Activated T-cell treated with anti-CD3 and anti-CD28 coated beads, Interleukin-2, amount 50 U/mL, for 24 hours (primary cell): ENCODE data around the gene MYL3.
A peak's percentile ranks its signal among the peaks of the same experiment; 100 is the strongest.

Experiments
- DNase-seq: peaks from one replicate; pipeline ENCODE4 v3.0.0-alpha.2; 2020
- H3K27ac Mint-ChIP-seq: 2 replicates; pipeline ENCODE4 v1.8.0; 2020; ENCODE audit warnings: mild to moderate bottlenecking, mixed read lengths
- H3K27me3 Mint-ChIP-seq: 2 replicates; pipeline ENCODE4 v1.8.0; 2020; ENCODE audit warnings: mixed read lengths
- H3K36me3 Mint-ChIP-seq: 2 replicates; pipeline ENCODE4 v1.8.0; 2020; ENCODE audit warnings: low read depth, mixed read lengths
- H3K4me1 Mint-ChIP-seq: 2 replicates; pipeline ENCODE4 v1.8.0; 2020; ENCODE audit warnings: low read depth, mixed read lengths
- H3K4me3 Mint-ChIP-seq: 2 replicates; pipeline ENCODE4 v1.8.0; 2020; ENCODE audit warnings: mild to moderate bottlenecking, moderate library complexity, mixed read lengths
- H3K9me3 Mint-ChIP-seq: 2 replicates; pipeline ENCODE4 v1.8.0; 2020; ENCODE audit warnings: mixed read lengths

MYL3 gene

DNA sequence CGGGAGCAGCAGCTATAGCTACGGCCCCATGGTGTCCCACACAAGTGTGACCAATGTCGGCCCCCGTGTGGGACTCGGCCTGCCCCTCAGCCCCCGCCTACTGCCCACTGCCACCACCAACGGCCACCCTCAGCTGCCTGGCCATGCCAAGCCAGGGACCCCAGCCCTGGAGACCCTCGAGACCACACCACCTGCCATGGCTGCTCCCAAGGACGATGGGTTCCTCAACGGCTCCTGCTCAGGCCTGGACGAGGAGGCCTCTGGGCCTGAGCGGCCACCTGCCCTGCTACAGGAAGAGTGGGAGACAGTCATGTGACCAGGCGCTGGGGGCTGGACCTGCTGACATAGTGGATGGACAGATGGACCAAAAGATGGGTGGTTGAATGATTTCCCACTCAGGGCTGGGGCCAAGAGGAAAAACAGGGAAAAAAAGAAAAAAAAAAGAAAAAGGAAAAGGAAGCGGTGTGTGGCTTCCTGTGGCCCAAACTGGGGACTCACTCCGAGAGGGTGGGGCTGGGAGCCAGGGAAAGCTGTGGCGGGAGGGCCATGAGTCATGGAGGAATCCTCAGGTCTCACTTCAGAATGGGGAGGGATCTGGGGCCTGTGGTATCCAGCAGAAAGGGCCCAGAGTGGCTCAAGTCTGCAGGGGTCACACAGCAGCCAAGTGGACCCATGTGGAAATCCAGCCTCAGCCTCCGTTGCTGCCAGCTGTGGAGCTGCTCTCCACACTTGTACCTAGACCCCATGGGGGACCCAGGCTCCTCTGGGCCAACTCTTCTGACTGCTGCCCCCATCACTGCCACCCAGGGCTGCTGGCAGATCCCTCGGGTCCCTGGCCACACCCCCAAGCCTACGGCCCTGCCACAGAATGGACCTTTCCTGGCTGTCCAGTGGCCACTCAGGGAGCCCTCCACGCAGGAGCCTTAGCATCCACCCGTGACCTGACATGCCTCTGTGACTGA lies 40.4 kb upstream of the MYL3 start:
- H3K4me1 Mint-ChIP-seq: peaks cover 4% of the 10 kb centered on the region
- no peak overlapping the region for H3K4me3 Mint-ChIP-seq
- no peaks in the 10 kb centered on the region for H3K9me3 Mint-ChIP-seq
- no peak for DNase-seq
- no peak overlapping the region for H3K27ac Mint-ChIP-seq
- H3K27me3 Mint-ChIP-seq: peaks cover 9% of the 10 kb centered on the region
- no peaks in the 10 kb centered on the region for H3K36me3 Mint-ChIP-seq

DNA sequence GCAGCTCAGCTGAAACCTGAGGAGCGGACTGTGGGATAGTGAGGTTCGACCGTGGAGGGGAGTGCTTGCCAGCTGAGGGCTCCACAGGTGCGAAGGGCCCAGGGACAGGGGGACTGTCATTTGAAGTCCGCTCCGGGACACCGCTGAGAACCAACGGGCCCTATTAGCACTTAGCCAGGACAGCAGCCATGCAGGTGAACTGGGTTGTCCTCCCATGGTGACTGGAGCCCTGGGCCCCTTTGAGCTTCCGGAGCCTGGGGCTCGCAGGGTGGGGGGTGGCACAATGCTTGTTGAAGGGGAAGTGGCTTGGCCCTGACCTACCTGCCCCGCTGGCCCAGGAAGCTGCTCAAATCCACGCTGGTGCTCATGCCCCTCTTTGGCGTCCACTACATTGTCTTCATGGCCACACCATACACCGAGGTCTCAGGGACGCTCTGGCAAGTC lies 39.0 kb upstream of the MYL3 start:
- no peak overlapping the region for H3K4me3 Mint-ChIP-seq
- no peaks in the 10 kb centered on the region for H3K36me3 Mint-ChIP-seq
- no peak overlapping the region for H3K27ac Mint-ChIP-seq
- H3K27me3 Mint-ChIP-seq: peaks cover 20% of the 10 kb centered on the region
- H3K4me1 Mint-ChIP-seq: peaks cover 8% of the 10 kb centered on the region
- no peak for DNase-seq
- H3K9me3 Mint-ChIP-seq: no peaks in the 10 kb centered on the region

DNA sequence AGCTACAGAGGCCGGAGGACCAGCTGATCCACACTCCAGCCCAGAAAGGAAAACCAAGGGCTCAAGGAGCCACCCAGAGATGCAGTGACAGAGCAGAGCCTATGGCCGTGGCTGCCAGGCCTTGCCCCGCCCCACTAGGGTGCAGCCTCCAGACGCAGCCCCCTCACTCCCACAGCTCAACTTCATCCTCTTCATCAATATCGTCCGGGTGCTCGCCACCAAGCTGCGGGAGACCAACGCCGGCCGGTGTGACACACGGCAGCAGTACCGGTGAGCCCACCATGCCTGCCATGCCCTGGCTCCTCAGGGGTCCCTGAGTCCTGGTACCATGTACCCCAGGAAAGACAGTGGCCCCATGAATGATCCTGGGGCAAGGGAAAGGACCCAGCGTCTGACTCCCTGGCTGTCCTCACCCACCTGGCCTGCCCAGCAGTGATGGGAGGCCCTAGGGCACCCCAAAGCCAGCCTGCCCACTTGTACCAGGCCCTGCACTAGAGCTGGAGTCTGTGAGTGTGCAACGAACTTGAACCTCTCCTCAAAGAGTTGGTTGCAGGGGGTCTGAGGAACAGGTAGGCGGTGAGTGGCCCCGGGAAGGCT lies 38.4 kb upstream of the MYL3 start:
- Mint-ChIP-seq H3K4me3 (no peak overlapping the region), H3K27me3 (peaks cover 20% of the 10 kb centered on the region), H3K4me1 (peaks cover 8% of the 10 kb centered on the region), H3K27ac (no peak overlapping the region), H3K9me3 (no peaks in the 10 kb centered on the region), H3K36me3 (no peaks in the 10 kb centered on the region)
- no peak for DNase-seq

DNA sequence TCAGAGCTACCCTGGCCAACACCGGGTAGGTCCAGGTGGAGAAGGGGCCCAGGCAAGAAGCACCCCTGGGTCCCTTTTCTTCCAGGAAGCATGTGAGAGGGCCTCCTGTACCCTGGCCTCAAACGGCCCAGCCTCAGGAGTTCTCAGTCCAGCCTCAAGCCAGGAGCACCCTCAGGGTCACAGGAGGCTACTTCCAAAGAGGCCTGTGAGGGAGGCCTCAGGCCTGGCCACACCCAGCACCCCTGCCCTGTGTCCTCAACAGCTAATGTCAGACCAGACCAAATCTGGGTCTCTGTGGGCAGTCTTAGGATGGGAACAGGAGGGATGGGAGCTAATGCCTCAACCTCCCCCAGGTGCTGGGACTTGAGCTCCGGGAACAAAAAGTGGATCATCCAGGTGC lies 37.8 kb upstream of the MYL3 start:
- peaks cover 20% of the 10 kb centered on the region for H3K27me3 Mint-ChIP-seq
- H3K9me3 Mint-ChIP-seq: no peaks in the 10 kb centered on the region
- H3K27ac Mint-ChIP-seq: no peak overlapping the region
- H3K4me3 Mint-ChIP-seq: no peak overlapping the region
- DNase-seq: no peak
- H3K4me1 Mint-ChIP-seq: peaks cover 8% of the 10 kb centered on the region
- no peaks in the 10 kb centered on the region for H3K36me3 Mint-ChIP-seq

DNA sequence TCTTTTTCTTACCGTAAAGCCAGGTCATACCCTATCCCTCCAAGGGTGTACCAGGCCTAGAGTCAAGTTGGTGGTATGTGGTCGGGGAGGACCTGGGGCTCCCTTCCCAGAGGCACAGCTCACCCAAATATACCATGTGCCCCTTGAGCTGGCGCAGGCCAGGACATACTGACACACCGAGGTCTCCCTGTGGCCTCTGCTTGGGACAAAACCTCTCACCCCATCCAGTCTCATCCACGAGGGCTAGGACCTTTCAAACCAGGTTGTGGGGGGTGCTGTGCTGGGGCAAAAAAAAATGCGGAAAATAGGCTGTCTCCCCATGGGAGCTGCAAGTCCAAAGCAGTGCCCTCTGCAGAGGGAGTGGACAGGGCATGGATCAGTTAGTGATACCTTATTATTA lies 37.1 kb upstream of the MYL3 start:
- Mint-ChIP-seq H3K4me1 (peaks cover 8% of the 10 kb centered on the region), H3K9me3 (no peaks in the 10 kb centered on the region), H3K27ac (no peak overlapping the region), H3K4me3 (no peak overlapping the region), H3K36me3 (no peaks in the 10 kb centered on the region), H3K27me3 (peaks cover 20% of the 10 kb centered on the region)
- DNase-seq: no peak

DNA sequence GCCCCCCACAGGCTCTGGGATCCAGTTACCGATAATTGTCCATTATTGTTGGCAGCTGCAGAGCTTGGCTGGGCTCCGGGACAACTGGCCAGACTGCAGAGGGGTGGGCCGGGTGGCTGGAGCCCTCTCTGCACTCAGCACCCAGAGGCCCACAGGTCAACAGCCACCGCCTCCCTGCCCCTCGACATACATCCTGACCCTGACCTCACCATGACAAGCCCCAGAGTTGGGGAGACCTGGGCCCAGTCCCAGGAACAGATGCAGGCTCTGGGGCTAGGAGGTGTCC lies 36.7 kb upstream of the MYL3 start:
- Mint-ChIP-seq H3K4me3 (no peak overlapping the region), H3K9me3 (no peaks in the 10 kb centered on the region), H3K27me3 (peaks cover 24% of the 10 kb centered on the region), H3K27ac (no peak overlapping the region), H3K36me3 (no peaks in the 10 kb centered on the region), H3K4me1 (peaks cover 8% of the 10 kb centered on the region)
- DNase-seq: no peak

DNA sequence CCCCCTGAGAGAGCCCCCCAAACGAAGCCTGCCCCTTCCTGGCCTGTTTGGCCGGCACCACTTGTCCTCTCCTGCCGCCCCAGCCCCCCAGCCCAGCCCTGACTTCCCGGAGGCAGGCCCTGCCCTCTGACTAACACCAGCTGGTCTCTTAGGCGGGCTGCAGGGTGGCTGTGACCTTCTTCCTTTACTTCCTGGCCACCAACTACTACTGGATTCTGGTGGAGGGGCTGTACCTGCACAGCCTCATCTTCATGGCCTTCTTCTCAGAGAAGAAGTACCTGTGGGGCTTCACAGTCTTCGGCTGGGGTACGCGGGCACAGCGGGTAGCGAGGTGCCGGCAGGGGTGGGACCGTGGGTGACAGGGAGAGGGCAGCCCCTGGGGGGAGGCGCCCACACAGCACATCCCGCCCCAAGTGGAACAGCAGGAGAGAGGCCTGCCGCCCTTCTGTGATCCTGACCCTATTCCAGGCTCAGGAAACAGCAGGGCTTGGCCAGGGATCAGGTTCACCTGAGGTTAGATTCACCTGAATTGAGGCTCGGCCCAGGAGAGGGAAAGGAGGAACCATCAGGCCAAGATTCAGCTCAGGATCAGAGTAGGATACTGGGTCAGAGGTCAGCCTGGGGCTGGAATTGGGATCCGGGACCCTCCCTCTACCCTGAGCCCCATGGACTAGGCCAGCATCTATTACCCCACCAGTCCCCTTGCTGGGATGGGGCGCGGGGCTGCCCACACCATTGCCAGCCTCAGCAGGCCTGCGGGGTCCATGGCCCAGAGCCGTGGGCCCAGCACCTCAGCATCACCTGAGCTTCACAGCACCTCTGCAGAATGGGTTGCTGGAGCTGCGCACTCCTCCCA lies 36.1 kb upstream of the MYL3 start:
- Mint-ChIP-seq H3K27me3 (peaks cover 27% of the 10 kb centered on the region), H3K4me3 (no peak overlapping the region), H3K36me3 (no peaks in the 10 kb centered on the region), H3K9me3 (no peaks in the 10 kb centered on the region), H3K4me1 (peaks cover 8% of the 10 kb centered on the region), H3K27ac (no peak overlapping the region)
- no peak for DNase-seq

DNA sequence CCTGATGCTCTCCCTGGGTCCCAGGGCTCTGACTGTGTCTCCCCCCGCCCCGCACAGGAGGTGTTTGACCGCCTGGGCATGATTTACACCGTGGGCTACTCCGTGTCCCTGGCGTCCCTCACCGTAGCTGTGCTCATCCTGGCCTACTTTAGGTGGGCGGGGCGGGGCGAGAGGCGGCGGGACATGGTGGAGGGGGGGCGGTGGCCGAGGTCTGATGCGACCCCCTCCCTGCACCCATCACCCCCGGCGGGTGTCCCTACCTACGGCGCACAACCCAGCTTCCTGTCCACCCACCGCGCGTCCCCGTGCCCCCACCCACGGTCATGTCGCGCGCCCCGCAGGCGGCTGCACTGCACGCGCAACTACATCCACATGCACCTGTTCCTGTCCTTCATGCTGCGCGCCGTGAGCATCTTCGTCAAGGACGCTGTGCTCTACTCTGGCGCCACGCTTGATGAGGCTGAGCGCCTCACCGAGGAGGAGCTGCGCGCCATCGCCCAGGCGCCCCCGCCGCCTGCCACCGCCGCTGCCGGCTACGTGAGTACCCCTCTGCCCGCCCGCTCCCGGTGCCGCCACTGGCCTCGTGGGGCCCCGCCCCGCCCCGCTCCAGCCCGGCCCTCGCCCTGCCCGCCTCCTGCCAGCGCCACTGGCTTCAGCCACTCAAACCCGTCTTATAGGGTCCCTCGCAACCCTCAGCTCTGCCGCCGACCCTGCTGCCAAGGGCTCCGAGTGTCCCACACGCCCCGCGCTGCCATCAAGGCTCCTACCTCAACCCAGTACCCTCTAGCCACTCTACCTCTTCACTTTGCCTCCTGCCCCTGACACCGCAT lies 35.3 kb upstream of the MYL3 start:
- H3K9me3 Mint-ChIP-seq: no peaks in the 10 kb centered on the region
- no peak overlapping the region for H3K27ac Mint-ChIP-seq
- H3K36me3 Mint-ChIP-seq: no peaks in the 10 kb centered on the region
- peaks cover 8% of the 10 kb centered on the region for H3K4me1 Mint-ChIP-seq
- H3K27me3 Mint-ChIP-seq: peaks cover 34% of the 10 kb centered on the region
- H3K4me3 Mint-ChIP-seq: no peak overlapping the region
- DNase-seq: no peak

DNA sequence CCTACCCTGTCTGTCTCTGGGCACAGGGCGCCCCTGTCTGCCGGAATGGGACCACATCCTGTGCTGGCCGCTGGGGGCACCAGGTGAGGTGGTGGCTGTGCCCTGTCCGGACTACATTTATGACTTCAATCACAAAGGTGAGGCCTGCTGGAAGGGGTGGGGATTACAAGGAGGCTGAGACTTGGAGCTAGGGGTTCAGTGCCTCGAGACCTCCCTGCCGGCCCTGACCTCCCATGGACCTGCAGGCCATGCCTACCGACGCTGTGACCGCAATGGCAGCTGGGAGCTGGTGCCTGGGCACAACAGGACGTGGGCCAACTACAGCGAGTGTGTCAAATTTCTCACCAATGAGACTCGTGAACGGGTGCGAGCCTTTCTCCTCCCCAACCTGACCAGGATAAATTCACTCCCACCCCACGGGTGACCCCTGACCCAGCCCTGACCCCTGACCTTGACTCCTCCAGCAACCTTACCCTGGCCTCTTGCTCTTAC lies 34.6 kb upstream of the MYL3 start:
- Mint-ChIP-seq H3K27me3 (peaks cover 41% of the 10 kb centered on the region), H3K4me3 (no peak overlapping the region), H3K27ac (no peak overlapping the region), H3K36me3 (no peaks in the 10 kb centered on the region), H3K9me3 (no peaks in the 10 kb centered on the region), H3K4me1 (peaks cover 8% of the 10 kb centered on the region)
- DNase-seq: no peak

DNA sequence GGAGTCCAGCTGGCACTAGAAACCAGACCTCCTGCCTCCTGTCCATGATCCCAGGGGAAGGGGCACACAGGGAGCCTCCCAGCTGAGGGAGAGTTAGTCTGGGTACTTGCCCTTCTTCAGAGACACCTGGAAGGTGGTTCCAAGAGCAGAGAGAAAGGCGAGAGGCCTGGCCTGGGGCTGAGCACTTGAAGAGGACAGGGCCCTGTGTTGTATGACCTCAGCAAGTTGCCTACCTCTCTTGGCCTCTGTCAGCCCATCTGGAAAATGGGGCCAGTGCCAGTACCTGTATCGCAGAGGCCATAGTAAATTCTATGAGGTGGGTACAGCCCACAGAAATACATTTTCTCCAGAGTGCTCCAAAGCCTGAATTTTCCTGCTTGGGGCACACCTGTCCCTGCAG lies 33.8 kb upstream of the MYL3 start:
- Mint-ChIP-seq H3K9me3 (no peaks in the 10 kb centered on the region), H3K36me3 (no peaks in the 10 kb centered on the region), H3K27ac (no peak overlapping the region), H3K27me3 (peaks cover 50% of the 10 kb centered on the region), H3K4me3 (no peak overlapping the region), H3K4me1 (peaks cover 16% of the 10 kb centered on the region)
- DNase-seq: no peak

DNA sequence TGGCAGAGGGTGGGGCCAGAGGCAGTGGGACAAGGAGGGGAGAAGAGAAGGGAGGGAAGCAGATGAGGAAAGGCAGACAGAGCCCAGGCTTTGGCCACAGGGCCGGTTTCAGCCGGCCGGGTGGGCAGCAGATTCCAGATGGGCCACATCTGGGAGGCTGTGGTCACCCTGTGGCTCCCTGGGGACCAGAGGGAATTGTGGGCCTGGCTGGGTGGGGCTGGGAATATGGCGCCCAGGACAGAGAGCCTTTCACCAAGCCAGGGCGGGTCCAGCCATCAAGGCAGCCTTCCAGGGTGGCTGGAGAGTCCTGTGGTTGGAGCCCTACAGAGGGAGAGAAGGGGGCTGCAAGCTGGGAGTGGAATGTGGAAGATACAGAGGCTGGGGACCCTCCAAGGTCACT lies 33.1 kb upstream of the MYL3 start:
- Mint-ChIP-seq H3K4me1 (peaks cover 17% of the 10 kb centered on the region), H3K36me3 (no peaks in the 10 kb centered on the region), H3K9me3 (no peaks in the 10 kb centered on the region), H3K27ac (no peak overlapping the region), H3K4me3 (no peak overlapping the region), H3K27me3 (peaks cover 56% of the 10 kb centered on the region)
- DNase-seq: no peak

DNA sequence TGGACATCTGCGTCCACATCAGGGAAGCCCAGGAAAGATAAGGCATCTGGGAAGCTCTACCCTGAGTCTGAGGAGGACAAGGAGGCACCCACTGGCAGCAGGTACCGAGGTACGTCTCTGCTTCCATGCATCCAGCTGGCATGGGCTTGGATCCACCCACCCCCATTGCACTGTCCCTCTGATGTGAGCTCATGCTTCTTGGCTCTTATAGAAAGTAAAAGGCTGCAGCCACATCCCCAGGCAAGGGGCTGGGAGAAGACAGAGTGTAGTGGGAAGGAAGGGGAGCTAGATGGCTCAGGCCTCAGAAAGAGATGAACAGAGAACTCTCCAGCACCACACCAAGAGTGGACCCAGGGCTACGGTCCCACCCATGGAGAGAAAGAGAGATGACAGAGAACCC lies 32.5 kb upstream of the MYL3 start:
- H3K9me3 Mint-ChIP-seq: no peaks in the 10 kb centered on the region
- peaks cover 17% of the 10 kb centered on the region for H3K4me1 Mint-ChIP-seq
- H3K36me3 Mint-ChIP-seq: no peaks in the 10 kb centered on the region
- H3K27ac Mint-ChIP-seq: no peak overlapping the region
- H3K27me3 Mint-ChIP-seq: peaks cover 62% of the 10 kb centered on the region
- no peak for DNase-seq
- no peak overlapping the region for H3K4me3 Mint-ChIP-seq

DNA sequence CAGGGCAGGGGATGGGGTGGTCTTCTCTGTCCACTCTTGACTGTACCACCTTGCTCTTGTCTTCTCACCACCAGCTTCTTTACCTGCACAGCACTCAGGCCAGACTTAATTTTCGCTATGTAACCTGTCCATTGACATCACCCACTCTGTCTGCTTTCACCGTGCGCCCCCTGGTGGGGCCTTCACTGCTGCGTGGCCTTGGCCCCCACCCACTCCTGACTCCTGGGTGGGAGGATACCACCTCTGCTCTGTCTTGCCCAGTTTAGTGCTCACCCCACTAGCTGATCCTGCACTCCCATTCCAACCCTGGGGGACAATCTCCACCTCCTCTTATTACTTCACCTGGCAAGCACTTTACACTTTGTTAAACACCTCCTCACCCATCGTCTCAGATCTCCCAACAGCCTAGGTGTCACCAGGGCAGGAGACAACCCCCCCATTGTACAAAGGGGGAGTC lies 32.0 kb upstream of the MYL3 start:
- peak; percentile 86 for DNase-seq
- Mint-ChIP-seq H3K4me1 (peaks cover 17% of the 10 kb centered on the region), H3K4me3 (no peak overlapping the region), H3K27ac (no peak overlapping the region), H3K27me3 (peaks cover 65% of the 10 kb centered on the region), H3K36me3 (no peaks in the 10 kb centered on the region), H3K9me3 (no peaks in the 10 kb centered on the region)

DNA sequence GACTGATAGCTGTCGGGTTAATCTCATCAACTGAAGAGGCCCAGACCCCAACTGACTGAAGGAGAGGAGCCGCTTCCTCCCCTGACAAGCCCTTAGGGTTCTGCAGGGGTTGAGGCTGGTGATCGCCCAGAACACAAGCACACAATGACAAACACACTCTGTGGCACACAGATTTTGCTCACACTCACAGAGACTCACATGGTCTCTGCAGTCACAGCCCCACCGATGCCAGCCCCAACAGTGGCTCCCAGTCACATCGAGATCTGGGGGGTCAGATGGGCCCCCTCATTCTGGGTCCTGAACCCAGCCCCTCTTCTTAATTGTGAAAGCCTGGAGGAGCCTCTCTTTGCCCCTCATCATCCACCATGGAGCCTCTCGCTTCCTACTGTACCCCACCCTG lies 31.0 kb upstream of the MYL3 start:
- peaks cover 16% of the 10 kb centered on the region for H3K4me1 Mint-ChIP-seq
- peaks cover 62% of the 10 kb centered on the region for H3K27me3 Mint-ChIP-seq
- H3K4me3 Mint-ChIP-seq: no peak overlapping the region
- no peaks in the 10 kb centered on the region for H3K9me3 Mint-ChIP-seq
- no peak overlapping the region for H3K27ac Mint-ChIP-seq
- no peaks in the 10 kb centered on the region for H3K36me3 Mint-ChIP-seq
- no peak for DNase-seq
